Panc1 (cell line): ENCODE results near the gene C10orf105. TPM values are rescaled to one million over a fixed set of nuclear protein-coding genes. Genes with fewer than 3 reads are reported as not detected.

Experiments used
- ATAC-seq: fragments of 200-7000 bp; cut with Tn5 transposase; 2 replicates; pipeline ENCODE4 v1.9.1; 2020; ENCODE audit warnings: mild to moderate bottlenecking, moderate library complexity
- BruUV-seq: library from RNA; stranded (reverse); fragments of 400-500 nt; replicated peaks from 2 replicates; lab custom pipeline; 2021; lab: Mats Ljungman, UMichigan
- CTCF ChIA-PET: fragments of 300-600 bp; sonication (Branson Sonifier 250); formaldehyde crosslinking; loops from one replicate; lab custom pipeline; 2022; ENCODE audit warnings: antibody characterized with exemption; lab: Charles Lee
- POLR2A ChIA-PET: fragments of 300-600 bp; sonication (Branson Sonifier 250); formaldehyde crosslinking; loops from one replicate; lab custom pipeline; 2022; ENCODE audit warnings: antibody characterized with exemption; lab: Charles Lee
- DNase-seq: peaks from one replicate; pipeline ENCODE4 v3.0.0-alpha.2; 2010; ENCODE audit warnings: low read depth, low spot score
- H3K27ac ChIP-seq: 2 replicates; pipeline ENCODE4 v1.5.1; 2011; ENCODE audit warnings: mild to moderate bottlenecking, low read length, inconsistent platforms
- H3K27me3 ChIP-seq: fragments of 200-500 bp; sonication (Bioruptor generic); 2 replicates; pipeline ENCODE4 v1.6.0; 2014; ENCODE audit warnings: low read length, inconsistent platforms; ENCODE audit not compliant: control insufficient read depth, insufficient read depth
- H3K36me3 ChIP-seq: fragments of 200-500 bp; sonication (Bioruptor generic); 2 replicates; pipeline ENCODE4 v1.5.1; 2014; ENCODE audit warnings: inconsistent platforms, mild to moderate bottlenecking, low read length, moderate library complexity; ENCODE audit not compliant: control insufficient read depth, insufficient read depth
- H3K4me1 ChIP-seq: 2 replicates; pipeline ENCODE4 v1.5.1; 2011; ENCODE audit warnings: inconsistent platforms, mild to moderate bottlenecking, low read length, moderate library complexity; ENCODE audit not compliant: control insufficient read depth, insufficient read depth
- H3K4me3 ChIP-seq, 2 experiments: 2 replicates each; pipeline ENCODE4 v1.5.1; 2011 to 2012; ENCODE audit warnings: low read depth in 2 of 2, low read length in 2 of 2, mild to moderate bottlenecking in 2 of 2, inconsistent platforms in 1 of 2, moderate library complexity in 1 of 2
- H3K9me3 ChIP-seq: fragments of 200-500 bp; sonication (Bioruptor generic); 2 replicates; pipeline ENCODE4 v1.5.1; 2014; ENCODE audit warnings: low read depth, mild to moderate bottlenecking, inconsistent platforms, low read length, moderate library complexity; ENCODE audit not compliant: control insufficient read depth, insufficient read depth
- CTCF ChIP-seq: fragments of 450-650 bp; IDR thresholded peaks from 2 replicates; pipeline ENCODE4 v1.5.1; 2017; ENCODE audit warnings: mild to moderate bottlenecking
- POLR2AphosphoS5 ChIP-seq: IDR thresholded peaks from 2 replicates; pipeline ENCODE4 v1.6.1; 2012; ENCODE audit warnings: mild to moderate bottlenecking, low read depth, low read length, moderate library complexity
- SIN3A ChIP-seq: IDR thresholded peaks from 2 replicates; pipeline ENCODE4 v1.6.1; 2012; ENCODE audit warnings: low read depth, mild to moderate bottlenecking, low read length, moderate library complexity, borderline replicate concordance; ENCODE audit not compliant: insufficient read depth
- TCF7L2 ChIP-seq: IDR thresholded peaks from 2 replicates; pipeline ENCODE4 v1.6.1; 2011; ENCODE audit warnings: mild to moderate bottlenecking, low read depth, low read length, inconsistent platforms
- in situ Hi-C: cut with HindIII; loops from 2 replicates; pipeline ENCODE4 v1.10.0; 2016; ENCODE audit warnings: low sequenced_read_pairs, low pct_unique_long_range_greater_than_20kb
- intact Hi-C: fragments of 100-400 bp; cut with micrococcal nuclease; formaldehyde crosslinking; loops from one replicate; pipeline ENCODE4 v1.10.0; 2022; ENCODE audit not compliant: unreplicated experiment
- total RNA-seq: library from RNA; stranded (reverse); gene quantifications from one replicate; pipeline ENCODE4 v1.2.1, GENCODE V29; 2021; ENCODE audit not compliant: unreplicated experiment
- TF ChIP-seq, protein P1 (sequence below), 2 experiments: IDR thresholded peaks; 2 replicates each; pipeline ENCODE4 v1.6.1; 2011 to 2012; ENCODE audit warnings: low read depth in 2 of 2, control low read depth in 1 of 2, low read length in 1 of 2, mild to moderate bottlenecking in 1 of 2, moderate library complexity in 1 of 2; ENCODE audit not compliant: insufficient read depth in 1 of 2

The C10orf105 gene
- total RNA-seq, 1 experiment from 2014 or later: not detected

- TF ChIP-seq POLR2AphosphoS5: no peak
- in situ Hi-C loops (no loop called here), intact Hi-C loops (no loop called here)
- H3K27me3 ChIP-seq: no peaks in the 10 kb centered on the region
- H3K4me1 ChIP-seq: peaks cover 10% of the 10 kb centered on the region; the same call in 1 of the 2 replicates
- DNase-seq (no peak), ATAC-seq (no peak)
- ChIA-PET CTCF (no interaction called here), POLR2A (no interaction called here)
- H3K9me3 ChIP-seq: no peaks in the 10 kb centered on the region
- H3K36me3 ChIP-seq: no peaks in the 10 kb centered on the region
- H3K27ac ChIP-seq: no peak overlapping the region
- BruUV-seq: no TSS peak
- no peak overlapping the region for H3K4me3 ChIP-seq
These were observed 9.6 kb upstream of the C10orf105 start for GRCh38 chr10:71729161-71729636.

DNA sequence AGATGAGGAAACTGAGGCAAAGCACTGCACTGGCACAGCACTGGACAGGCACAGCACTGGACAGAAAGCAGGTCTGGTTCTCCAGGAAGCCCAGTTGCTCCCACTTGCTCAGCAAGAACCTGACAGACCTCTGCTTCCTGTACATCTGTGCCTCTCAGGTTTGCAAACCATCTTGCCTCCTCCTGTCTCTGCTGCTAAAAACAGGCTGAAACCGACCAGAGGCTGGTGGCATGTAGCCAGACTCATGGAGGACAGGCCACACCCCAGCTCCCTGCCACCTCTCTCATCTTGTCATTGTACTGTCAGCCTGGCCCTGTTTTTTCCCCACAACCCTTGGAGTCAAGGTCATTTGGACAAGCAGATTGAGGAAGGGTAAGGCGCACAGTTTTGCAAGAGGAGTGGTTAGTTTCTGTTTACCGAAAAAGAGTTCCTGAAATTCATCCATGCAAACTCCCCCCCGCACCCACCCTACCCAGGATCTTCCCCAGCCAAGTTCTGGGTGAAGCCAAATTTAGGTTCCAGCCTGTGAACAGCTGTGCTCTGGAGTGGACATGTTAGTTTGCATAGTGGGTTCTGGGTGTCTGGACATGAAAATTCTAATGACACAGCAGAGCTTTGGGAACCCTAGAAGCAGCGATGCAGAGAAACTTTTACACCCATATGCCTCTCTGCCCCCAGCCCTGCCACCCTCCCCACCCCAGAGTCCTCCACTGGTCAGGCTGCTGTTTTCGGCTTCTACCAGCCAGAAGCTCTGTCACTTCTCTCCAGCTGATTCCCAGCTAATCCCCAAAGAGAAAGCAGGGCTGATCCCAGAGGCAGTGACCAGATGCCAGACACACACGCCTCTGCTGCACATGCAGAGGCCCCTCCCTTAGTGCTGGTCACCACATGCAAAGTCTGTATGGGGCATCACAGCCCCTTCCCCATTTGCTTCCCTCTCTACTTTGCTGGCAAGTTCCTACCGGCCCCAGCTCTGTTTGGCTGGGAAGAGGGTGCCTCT lies 8.5 kb upstream of the C10orf105 start:
- intact Hi-C loops: no loop called here
- Histone ChIP-seq H3K36me3 (no peaks in the 10 kb centered on the region), H3K9me3 (no peaks in the 10 kb centered on the region), H3K4me1 (peaks cover 10% of the 10 kb centered on the region; the same call in 1 of the 2 replicates), H3K27me3 (no peaks in the 10 kb centered on the region), H3K27ac (no peak overlapping the region), H3K4me3 (no peak overlapping the region)
- DNase-seq (no peak), ATAC-seq (peak; percentile 24)
- POLR2A ChIA-PET: interaction anchor here (0.6 kb wide), 3 partner anchors 47 to 550 kb away, joined by 3 to 8 read pairs (median 6); no protein-coding TSS in a partner anchor
- TF ChIP-seq POLR2AphosphoS5 (no peak), SIN3A (no peak), CTCF (no peak), TCF7L2 (no peak)
- TF ChIP-seq, protein P1, sequence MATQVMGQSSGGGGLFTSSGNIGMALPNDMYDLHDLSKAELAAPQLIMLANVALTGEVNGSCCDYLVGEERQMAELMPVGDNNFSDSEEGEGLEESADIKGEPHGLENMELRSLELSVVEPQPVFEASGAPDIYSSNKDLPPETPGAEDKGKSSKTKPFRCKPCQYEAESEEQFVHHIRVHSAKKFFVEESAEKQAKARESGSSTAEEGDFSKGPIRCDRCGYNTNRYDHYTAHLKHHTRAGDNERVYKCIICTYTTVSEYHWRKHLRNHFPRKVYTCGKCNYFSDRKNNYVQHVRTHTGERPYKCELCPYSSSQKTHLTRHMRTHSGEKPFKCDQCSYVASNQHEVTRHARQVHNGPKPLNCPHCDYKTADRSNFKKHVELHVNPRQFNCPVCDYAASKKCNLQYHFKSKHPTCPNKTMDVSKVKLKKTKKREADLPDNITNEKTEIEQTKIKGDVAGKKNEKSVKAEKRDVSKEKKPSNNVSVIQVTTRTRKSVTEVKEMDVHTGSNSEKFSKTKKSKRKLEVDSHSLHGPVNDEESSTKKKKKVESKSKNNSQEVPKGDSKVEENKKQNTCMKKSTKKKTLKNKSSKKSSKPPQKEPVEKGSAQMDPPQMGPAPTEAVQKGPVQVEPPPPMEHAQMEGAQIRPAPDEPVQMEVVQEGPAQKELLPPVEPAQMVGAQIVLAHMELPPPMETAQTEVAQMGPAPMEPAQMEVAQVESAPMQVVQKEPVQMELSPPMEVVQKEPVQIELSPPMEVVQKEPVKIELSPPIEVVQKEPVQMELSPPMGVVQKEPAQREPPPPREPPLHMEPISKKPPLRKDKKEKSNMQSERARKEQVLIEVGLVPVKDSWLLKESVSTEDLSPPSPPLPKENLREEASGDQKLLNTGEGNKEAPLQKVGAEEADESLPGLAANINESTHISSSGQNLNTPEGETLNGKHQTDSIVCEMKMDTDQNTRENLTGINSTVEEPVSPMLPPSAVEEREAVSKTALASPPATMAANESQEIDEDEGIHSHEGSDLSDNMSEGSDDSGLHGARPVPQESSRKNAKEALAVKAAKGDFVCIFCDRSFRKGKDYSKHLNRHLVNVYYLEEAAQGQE (IDR thresholded peaks at IDR 0.05; ENCODE audit: insufficient read depth in 1 of 2, low read depth in 2 of 2, low read length in 1 of 2): no peak
- BruUV-seq: no TSS peak
- CTCF ChIA-PET: interaction anchor here (1.1 kb wide), 1 partner anchor 20 kb away, joined by 3 read pairs; no protein-coding TSS in a partner anchor
- in situ Hi-C loops: no loop called here
